Spleen (tissue), 11 donors: ENCODE data around the gene LINC01488. TPM values are rescaled to one million over a fixed set of nuclear protein-coding genes. Genes with fewer than 3 reads are reported as not detected.
A peak's percentile ranks its signal among the peaks of the same experiment; 100 is the strongest.

Experiments used
- DNase-seq: peaks from one replicate; pipeline ENCODE4 v3.0.0-alpha.2; 2020
- H3K27ac ChIP-seq, 8 donors: fragments of 200-600 bp; sonication (generic) in 7 of 8; 1 replicate in 4 of 8; 2 replicates in 4 of 8; pipeline versions ENCODE4 v1.5.0 to v1.8.0; 2016 to 2021; ENCODE audit warnings: inconsistent platforms in 4 of 8, mild to moderate bottlenecking in 4 of 8, moderate library complexity in 1 of 8
- H3K27me3 ChIP-seq, 7 donors: fragments of 200-600 bp; sonication (generic) in 6 of 7; replicated peaks in 1 of 7; 1 replicate in 4 of 7; 2 replicates in 3 of 7; pipeline versions ENCODE4 v1.5.0 to v1.8.0; 2016 to 2021; ENCODE audit warnings: inconsistent platforms in 3 of 7, mild to moderate bottlenecking in 1 of 7
- H3K36me3 ChIP-seq, 6 donors: fragments of 200-600 bp; sonication (generic) in 5 of 6; 1 replicate in 4 of 6; 2 replicates in 2 of 6; pipeline versions ENCODE4 v1.5.0 to v1.8.0; 2016 to 2021; ENCODE audit warnings: inconsistent platforms in 2 of 6
- H3K4me1 ChIP-seq, 6 donors: fragments of 200-600 bp; sonication (generic) in 5 of 6; 1 replicate in 3 of 6; 2 replicates in 3 of 6; pipeline versions ENCODE4 v1.5.0 to v1.8.0; 2016 to 2021; ENCODE audit warnings: inconsistent platforms in 3 of 6
- H3K4me3 ChIP-seq, 8 donors: fragments of 200-600 bp; sonication (generic) in 7 of 8; 1 replicate in 4 of 8; 2 replicates in 4 of 8; pipeline versions ENCODE4 v1.5.0 to v1.8.0; 2016 to 2021; ENCODE audit warnings: inconsistent platforms in 4 of 8, mild to moderate bottlenecking in 4 of 8, moderate library complexity in 2 of 8
- H3K9me3 ChIP-seq, 8 donors: fragments of 200-600 bp; sonication (generic) in 7 of 8; 1 replicate in 4 of 8; 2 replicates in 4 of 8; pipeline versions ENCODE4 v1.5.0 to v1.8.0; 2016 to 2021; ENCODE audit warnings: inconsistent platforms in 4 of 8
- CTCF ChIP-seq, 11 experiments: fragments of 200-600 bp in 7 of 11; fragments of 450-650 bp in 4 of 11; sonication (generic) in 4 of 11; IDR thresholded peaks in 8 of 11; conservative IDR thresholded peaks in 3 of 11; 1 replicate in 7 of 11; 2 replicates in 4 of 11; pipeline versions ENCODE4 v1.4.0 to v1.8.0; 2016 to 2021; ENCODE audit warnings: antibody characterized with exemption in 11 of 11, inconsistent platforms in 4 of 11, mild to moderate bottlenecking in 1 of 11
- POLR2A ChIP-seq, 3 donors: fragments of 450-650 bp; IDR thresholded peaks; one replicate each; pipeline ENCODE4 v1.5.1; 2017; ENCODE audit warnings: antibody characterized with exemption in 3 of 3, mild to moderate bottlenecking in 1 of 3
- POLR2AphosphoS5 ChIP-seq, 3 donors: sonication (generic); formaldehyde crosslinking; IDR thresholded peaks; one replicate each; pipeline ENCODE4 v1.5.1; 2017; ENCODE audit warnings: antibody characterized with exemption in 3 of 3
- WGBS, 5 donors: extraction: QIAGEN DNeasy Blood & Tissue Kit in 3 of 5; methylation state at CpG; one replicate each; pipeline versions ENCODE4 v1.1.5 to v1.1.7; 2013 to 2018; 5-methylcytosine and 5-hydroxymethylcytosine counted together
- intact Hi-C: fragments of 100-400 bp; cut with DNase I; formaldehyde crosslinking; loops from one replicate; pipeline ENCODE4 v1.15.0; 2023; ENCODE audit warnings: low total_unique reads
- polyA plus RNA-seq, 3 donors: library from polyadenylated mRNA; stranded (reverse); fragments of 200-250 nt; gene quantifications; one replicate each; pipeline ENCODE4 v1.2.1, GENCODE V29; 2013
- total RNA-seq, 7 donors: library from RNA; depleted of rRNA in 3 of 7; stranded (reverse); fragments of >200 nt in 3 of 7; fragmentation: NEBNext Ultra II Directional in 4 of 7; extraction: Animal tissue kit (Norgen Biotek cat#: 25700) in 4 of 7; gene quantifications; one replicate each; pipeline versions ENCODE4 v1.1.0 to v1.2.1, GENCODE V29; 2016 to 2021
- donor health status: healthy with polysubstance abuse.
- donor health status: DM: no; HTN: no; CAD: no; lungs with moderate emphysema.
- donor health status: DM: no; HTN: no; CAD: no.
- donor health status: Bipolar disorder and iron deficiency.
- donor health status: healthy.
- donor health status: DM: no; HTN: no; CAD: no.
- donor health status: DM: yes; HTN: yes; CAD: no.

LINC01488 gene
- total and polyA plus RNA-seq, 10 donors, result not detected

- Histone ChIP-seq H3K36me3 (no peaks in the 10 kb centered on the region), H3K9me3 (no peaks in the 10 kb centered on the region), H3K4me1 (peaks cover 0 to 14% (median 3%) of the 10 kb centered on the region in 6 donors), H3K4me3 (no peak overlapping the region), H3K27ac (no peak overlapping the region), H3K27me3 (no peaks in the 10 kb centered on the region)
- peak; percentile 52 for DNase-seq
- 89 to 98% (median 96%) methylated on average over 11 of the region's 11 CpGs for WGBS, 5 donors
- intact Hi-C loops, result no loop called here
- no peak for TF ChIP-seq POLR2A (IDR thresholded peaks at IDR 0.05)
Measured at GRCh38 chr11:69489746-69490365, 8.4 kb downstream of the LINC01488 start.

- peaks cover 0 to 17% (median 3%) of the 10 kb centered on the region in 6 donors for H3K4me1 ChIP-seq
- DNase-seq, result peak; percentile 39
- intact Hi-C loops, result no loop called here
- H3K36me3 ChIP-seq, result no peaks in the 10 kb centered on the region
- H3K27me3 ChIP-seq, result peaks cover 0 to 3% (median 0%) of the 10 kb centered on the region in 7 donors
- H3K27ac ChIP-seq, result no peak overlapping the region
- H3K4me3 ChIP-seq, result no peak overlapping the region
- no peaks in the 10 kb centered on the region for H3K9me3 ChIP-seq
- 77 to 96% (median 94%) methylated on average over 8 to 10 of the region's 10 CpGs for WGBS, 5 donors
- TF ChIP-seq POLR2A (IDR thresholded peaks at IDR 0.05) (no peak), CTCF (IDR thresholded peaks at IDR 0.05 in 8 of 11, conservative IDR thresholded peaks at IDR 0.05 in 3 of 11) (no peak), POLR2AphosphoS5 (IDR thresholded peaks at IDR 0.05) (no peak)
Measured at GRCh38 chr11:69490516-69490915, 9.1 kb downstream of the LINC01488 start.

- Histone ChIP-seq H3K27ac (no peak overlapping the region), H3K9me3 (no peaks in the 10 kb centered on the region), H3K27me3 (peaks cover 0 to 4% (median 0%) of the 10 kb centered on the region in 7 donors), H3K4me3 (no peak overlapping the region), H3K36me3 (no peaks in the 10 kb centered on the region), H3K4me1 (peaks cover 0 to 18% (median 3%) of the 10 kb centered on the region in 6 donors)
- TF ChIP-seq POLR2AphosphoS5 (IDR thresholded peaks at IDR 0.05) (no peak), CTCF (IDR thresholded peaks at IDR 0.05 in 8 of 11, conservative IDR thresholded peaks at IDR 0.05 in 3 of 11) (no peak), POLR2A (IDR thresholded peaks at IDR 0.05) (no peak)
- intact Hi-C loops, result no loop called here
- peak; percentile 71 for DNase-seq
- WGBS, 5 donors, result 87 to 93% (median 90%) methylated on average over 22 of the region's 22 CpGs
Measured at GRCh38 chr11:69491071-69492031, 9.9 kb downstream of the LINC01488 start.

- Histone ChIP-seq H3K36me3 (no peaks in the 10 kb centered on the region), H3K4me1 (peaks cover 0 to 29% (median 4%) of the 10 kb centered on the region in 6 donors), H3K9me3 (no peaks in the 10 kb centered on the region), H3K27ac (no peak overlapping the region), H3K27me3 (peaks cover 0 to 8% (median 0%) of the 10 kb centered on the region in 7 donors), H3K4me3 (no peak overlapping the region)
- 84 to 92% (median 87%) methylated on average over 27 of the region's 27 CpGs for WGBS, 5 donors
- intact Hi-C loops, result no loop called here
- DNase-seq, result peak; percentile 45
- TF ChIP-seq POLR2A (IDR thresholded peaks at IDR 0.05) (no peak), POLR2AphosphoS5 (IDR thresholded peaks at IDR 0.05) (no peak), CTCF (IDR thresholded peaks at IDR 0.05 in 8 of 11, conservative IDR thresholded peaks at IDR 0.05 in 3 of 11) (no peak)
Measured at GRCh38 chr11:69492201-69492991, 10.9 kb downstream of the LINC01488 start.
